GM23338 (cell line): Measurements from ENCODE around the gene ITPRIP. TPM values are rescaled to one million over a fixed set of nuclear protein-coding genes. Genes with fewer than 3 reads are reported as not detected.

Experiments used
- ATAC-seq: fragments of 200-7000 bp; cut with Tn5 transposase; 3 replicates; pipeline ENCODE4 v1.9.1; 2020
- DNase-seq: peaks from one replicate; pipeline ENCODE4 v3.0.0-alpha.2; 2015; ENCODE audit warnings: low spot score
- H2AFZ ChIP-seq: fragments of 200-600 bp; sonication (generic); 2 replicates; pipeline ENCODE4 v1.8.0; 2016; ENCODE audit warnings: antibody characterized with exemption, mild to moderate bottlenecking, moderate library complexity
- H3F3A ChIP-seq: fragments of 200-600 bp; sonication (generic); replicated peaks from 2 replicates; pipeline ENCODE4 v1.8.0; 2017; ENCODE audit warnings: antibody characterized with exemption, mixed run types, low read depth
- H3K27ac ChIP-seq: fragments of 200-600 bp; sonication (generic); 2 replicates; pipeline ENCODE4 v1.6.1; 2016; ENCODE audit warnings: low read depth
- H3K27me3 ChIP-seq: fragments of 200-600 bp; sonication (generic); 2 replicates; pipeline ENCODE4 v1.8.0; 2016; ENCODE audit warnings: mild to moderate bottlenecking, mixed run types, moderate library complexity; ENCODE audit not compliant: insufficient read depth
- H3K36me3 ChIP-seq: fragments of 200-600 bp; sonication (generic); 2 replicates; pipeline ENCODE4 v1.8.0; 2016; ENCODE audit warnings: mild to moderate bottlenecking; ENCODE audit not compliant: insufficient read depth
- H3K4me1 ChIP-seq: fragments of 200-600 bp; sonication (generic); 2 replicates; pipeline ENCODE4 v1.8.0; 2016; ENCODE audit warnings: mild to moderate bottlenecking, moderate library complexity; ENCODE audit not compliant: insufficient read depth
- H3K4me2 ChIP-seq: fragments of 200-600 bp; sonication (generic); 2 replicates; pipeline ENCODE4 v1.7.1; 2017; ENCODE audit warnings: mixed run types
- H3K4me3 ChIP-seq: fragments of 200-600 bp; sonication (generic); 2 replicates; pipeline ENCODE4 v1.6.1; 2016; ENCODE audit warnings: mixed run types
- H3K79me2 ChIP-seq: fragments of 200-600 bp; sonication (generic); replicated peaks from 2 replicates; pipeline ENCODE4 v1.8.0; 2017; ENCODE audit warnings: mild to moderate bottlenecking; ENCODE audit not compliant: insufficient read depth
- H3K9me2 ChIP-seq: fragments of 200-600 bp; sonication (generic); 2 replicates; pipeline ENCODE4 v1.8.0; 2017; ENCODE audit not compliant: insufficient read depth
- H4K20me1 ChIP-seq: fragments of 200-600 bp; sonication (generic); replicated peaks from 2 replicates; pipeline ENCODE4 v1.8.0; 2017; ENCODE audit warnings: mild to moderate bottlenecking; ENCODE audit not compliant: insufficient read depth
- H3K27ac Mint-ChIP-seq: 2 replicates; pipeline ENCODE4 v1.8.0; 2020; ENCODE audit warnings: inconsistent platforms, mild to moderate bottlenecking, moderate library complexity, mixed read lengths
- H3K27me3 Mint-ChIP-seq: 3 replicates; pipeline ENCODE4 v1.8.0; 2022; ENCODE audit warnings: low read depth, mild to moderate bottlenecking, moderate library complexity, mixed read lengths, inconsistent platforms; ENCODE audit not compliant: insufficient read depth, poor library complexity
- H3K36me3 Mint-ChIP-seq: 3 replicates; pipeline ENCODE4 v1.8.0; 2021; ENCODE audit warnings: low read depth, mild to moderate bottlenecking, inconsistent platforms, moderate library complexity, mixed read lengths
- H3K4me1 Mint-ChIP-seq: 3 replicates; pipeline ENCODE4 v1.8.0; 2020; ENCODE audit warnings: mild to moderate bottlenecking, inconsistent platforms, mixed read lengths
- H3K4me3 Mint-ChIP-seq: 3 replicates; pipeline ENCODE4 v1.8.0; 2021; ENCODE audit warnings: moderate library complexity, mild to moderate bottlenecking, inconsistent platforms, mixed read lengths
- H3K9me3 Mint-ChIP-seq: 3 replicates; pipeline ENCODE4 v1.8.0; 2020; ENCODE audit warnings: moderate library complexity, mild to moderate bottlenecking, inconsistent platforms, mixed read lengths
- EZH2phosphoT487 ChIP-seq: fragments of 200-600 bp; sonication (generic); IDR thresholded peaks from one replicate; pipeline ENCODE4 v1.8.1; 2018; ENCODE audit warnings: antibody characterized with exemption; ENCODE audit not compliant: unreplicated experiment
- STAT1 ChIP-seq: IDR thresholded peaks from one replicate; pipeline ENCODE4 v1.6.1; 2016; ENCODE audit warnings: antibody characterized with exemption; ENCODE audit not compliant: unreplicated experiment
- polyA plus RNA-seq: library from polyadenylated mRNA; unstranded; fragments of >200 nt; fragmentation: Nextera tagmentation; extraction: Ambion mirVana; gene quantifications from 2 replicates; pipeline ENCODE4 v1.2.1, GENCODE V29; 2016
- total RNA-seq: library from RNA; depleted of rRNA; stranded (reverse); fragments of >200 nt; shearing (Covaris generic); gene quantifications from 2 replicates; pipeline ENCODE4 v1.2.3, GENCODE V29; 2014
- TF ChIP-seq, protein P1 (sequence below), 2 experiments: fragments of 200-600 bp in 1 of 2; sonication (generic) in 1 of 2; conservative IDR thresholded peaks; 2 replicates each; pipeline versions ENCODE4 v1.5.1 to v1.6.1; 2016 to 2017; ENCODE audit warnings: antibody characterized with exemption in 2 of 2, low read depth in 2 of 2, mild to moderate bottlenecking in 2 of 2, moderate library complexity in 1 of 2

ITPRIP gene
- total and polyA plus RNA-seq, 2 experiments from 2014 or later, result 6.9 to 15.2 TPM

DNA sequence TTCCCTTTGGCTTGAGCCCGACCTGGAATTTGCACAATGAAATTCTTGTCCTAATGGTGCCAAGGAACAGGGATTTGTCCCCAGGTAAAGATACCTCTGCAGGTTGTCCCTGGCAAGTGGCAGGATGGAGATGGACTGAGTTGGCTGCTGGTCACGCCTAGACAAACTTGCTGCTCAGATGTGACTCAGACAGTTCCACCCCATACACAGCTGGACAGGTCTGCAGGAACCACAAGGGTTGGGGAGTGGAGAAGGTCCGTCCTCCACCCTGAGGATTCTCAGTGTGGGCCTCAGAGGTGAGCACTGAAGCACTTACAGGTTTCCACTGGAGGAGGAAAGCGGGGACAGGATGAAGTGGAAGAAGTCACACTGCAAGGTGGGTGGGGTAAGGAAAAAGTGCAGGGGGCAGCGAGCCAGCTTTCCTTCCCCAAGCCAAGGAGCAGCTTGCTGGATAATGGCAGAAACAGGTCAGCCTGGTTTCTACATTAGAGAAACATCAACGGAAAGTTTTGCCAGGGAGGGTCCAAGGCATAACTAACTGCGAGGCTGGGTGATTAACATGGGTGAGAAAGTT lies 20.5 kb downstream of the ITPRIP start:
- H3K27me3 ChIP-seq, result no peaks in the 10 kb centered on the region
- no peaks in the 10 kb centered on the region for H3K36me3 ChIP-seq
- peaks cover 23% of the 10 kb centered on the region; the same call in 1 of the 2 replicates for H4K20me1 ChIP-seq
- peak overlapping the region; percentile 57; the same call in 1 of the 2 replicates for H3K27ac ChIP-seq
- Mint-ChIP-seq H3K4me3 (no peak overlapping the region; the same call in 2 of the 3 replicates), H3K9me3 (no peaks in the 10 kb centered on the region; the same call in 2 of the 3 replicates), H3K36me3 (peaks cover 43% of the 10 kb centered on the region), H3K4me1 (peaks cover 53% of the 10 kb centered on the region), H3K27ac (no peak overlapping the region), H3K27me3 (peaks cover 17% of the 10 kb centered on the region)
- TF ChIP-seq, protein P1, sequence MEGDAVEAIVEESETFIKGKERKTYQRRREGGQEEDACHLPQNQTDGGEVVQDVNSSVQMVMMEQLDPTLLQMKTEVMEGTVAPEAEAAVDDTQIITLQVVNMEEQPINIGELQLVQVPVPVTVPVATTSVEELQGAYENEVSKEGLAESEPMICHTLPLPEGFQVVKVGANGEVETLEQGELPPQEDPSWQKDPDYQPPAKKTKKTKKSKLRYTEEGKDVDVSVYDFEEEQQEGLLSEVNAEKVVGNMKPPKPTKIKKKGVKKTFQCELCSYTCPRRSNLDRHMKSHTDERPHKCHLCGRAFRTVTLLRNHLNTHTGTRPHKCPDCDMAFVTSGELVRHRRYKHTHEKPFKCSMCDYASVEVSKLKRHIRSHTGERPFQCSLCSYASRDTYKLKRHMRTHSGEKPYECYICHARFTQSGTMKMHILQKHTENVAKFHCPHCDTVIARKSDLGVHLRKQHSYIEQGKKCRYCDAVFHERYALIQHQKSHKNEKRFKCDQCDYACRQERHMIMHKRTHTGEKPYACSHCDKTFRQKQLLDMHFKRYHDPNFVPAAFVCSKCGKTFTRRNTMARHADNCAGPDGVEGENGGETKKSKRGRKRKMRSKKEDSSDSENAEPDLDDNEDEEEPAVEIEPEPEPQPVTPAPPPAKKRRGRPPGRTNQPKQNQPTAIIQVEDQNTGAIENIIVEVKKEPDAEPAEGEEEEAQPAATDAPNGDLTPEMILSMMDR (conservative IDR thresholded peaks at IDR 0.05; ENCODE audit: low read depth in 2 of 2), result peak in 1 of 2 experiments; percentile 25; a peak in 1 of 4 replicates
- no peak for TF ChIP-seq STAT1
- no peak overlapping the region for H3K4me3 ChIP-seq
- no peaks in the 10 kb centered on the region for H3F3A ChIP-seq
- H3K79me2 ChIP-seq, result peaks cover 65% of the 10 kb centered on the region
- peak overlapping the region; percentile 46 for H3K4me2 ChIP-seq
- no peak overlapping the region for H2AFZ ChIP-seq
- H3K4me1 ChIP-seq, result peaks cover 49% of the 10 kb centered on the region
- no peak for ATAC-seq
- no peak for DNase-seq
- no peaks in the 10 kb centered on the region for H3K9me2 ChIP-seq

DNA sequence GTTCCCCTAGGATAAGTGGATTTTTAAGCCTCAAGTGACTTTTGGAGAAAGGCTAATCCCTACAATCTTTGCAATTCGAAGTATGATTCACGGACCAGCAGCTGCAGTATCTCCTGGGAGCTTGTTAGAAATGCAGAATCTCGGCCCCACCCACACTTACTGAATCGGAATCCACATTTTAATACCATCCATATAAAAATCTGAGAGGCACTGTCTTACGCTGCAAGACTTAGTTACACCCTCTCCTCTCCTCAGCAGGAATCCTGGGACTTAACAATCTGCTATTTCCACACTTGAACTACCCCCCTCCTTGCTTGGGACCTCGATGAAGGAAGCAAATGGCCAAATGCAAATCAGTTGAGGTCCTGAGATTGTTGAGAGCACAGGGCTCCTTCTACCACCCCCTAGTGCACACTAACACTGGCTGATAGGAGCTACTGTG lies 21.0 kb downstream of the ITPRIP start:
- Histone ChIP-seq H3K4me1 (peaks cover 44% of the 10 kb centered on the region), H3K4me3 (no peak overlapping the region), H2AFZ (no peak overlapping the region), H4K20me1 (peaks cover 19% of the 10 kb centered on the region; the same call in 1 of the 2 replicates), H3K36me3 (no peaks in the 10 kb centered on the region), H3F3A (no peaks in the 10 kb centered on the region), H3K27me3 (no peaks in the 10 kb centered on the region), H3K79me2 (peaks cover 60% of the 10 kb centered on the region), H3K9me2 (no peaks in the 10 kb centered on the region), H3K4me2 (peak overlapping the region; percentile 46), H3K27ac (peak overlapping the region; percentile 57; the same call in 1 of the 2 replicates)
- H3K36me3 Mint-ChIP-seq, result peaks cover 49% of the 10 kb centered on the region
- peaks cover 47% of the 10 kb centered on the region for H3K4me1 Mint-ChIP-seq
- no peak for TF ChIP-seq EZH2phosphoT487
- TF ChIP-seq, protein P1 (conservative IDR thresholded peaks at IDR 0.05; ENCODE audit: low read depth in 2 of 2), result peak in 1 of 2 experiments; percentile 31; a peak in 2 of 4 replicates
- no peak overlapping the region for H3K4me3 Mint-ChIP-seq
- peaks cover 17% of the 10 kb centered on the region for H3K27me3 Mint-ChIP-seq
- no peak overlapping the region for H3K27ac Mint-ChIP-seq
- ATAC-seq (peak; percentile 18; the same call in 2 of the 3 replicates), DNase-seq (no peak)
- no peaks in the 10 kb centered on the region; the same call in 2 of the 3 replicates for H3K9me3 Mint-ChIP-seq
